Measurements from ENCODE around the gene IRX2.

IRX2 gene

DNA sequence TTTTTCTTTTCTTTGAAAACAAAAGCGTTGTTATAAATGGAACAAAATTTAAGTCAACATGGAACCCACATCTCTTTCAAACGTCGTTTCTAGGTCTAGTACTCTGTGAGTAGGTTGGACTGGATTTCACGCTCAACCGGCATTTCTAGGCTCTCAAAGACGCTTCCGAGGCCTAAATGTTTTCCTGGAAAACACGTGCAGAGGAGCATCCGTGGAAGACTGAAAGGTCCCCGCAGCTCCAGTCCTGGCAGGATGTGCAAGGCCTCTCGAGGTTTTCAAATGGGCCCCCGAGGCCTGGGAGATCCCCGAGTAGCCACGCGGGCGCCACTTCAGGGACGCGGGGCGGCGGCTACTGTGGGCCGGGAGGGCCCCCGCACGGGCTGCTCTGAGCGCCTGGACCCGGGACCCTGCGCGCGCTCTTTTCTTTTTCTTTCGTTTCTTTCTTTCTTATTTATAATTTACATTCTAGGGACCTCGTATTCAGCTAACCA lies 4.2 kb upstream of the IRX2 start:
- no peak for DNase-seq

GRCh38 chr5:2755076-2755680 lies 3.7 kb upstream of the IRX2 start:
- DNase-seq: no peak

DNA sequence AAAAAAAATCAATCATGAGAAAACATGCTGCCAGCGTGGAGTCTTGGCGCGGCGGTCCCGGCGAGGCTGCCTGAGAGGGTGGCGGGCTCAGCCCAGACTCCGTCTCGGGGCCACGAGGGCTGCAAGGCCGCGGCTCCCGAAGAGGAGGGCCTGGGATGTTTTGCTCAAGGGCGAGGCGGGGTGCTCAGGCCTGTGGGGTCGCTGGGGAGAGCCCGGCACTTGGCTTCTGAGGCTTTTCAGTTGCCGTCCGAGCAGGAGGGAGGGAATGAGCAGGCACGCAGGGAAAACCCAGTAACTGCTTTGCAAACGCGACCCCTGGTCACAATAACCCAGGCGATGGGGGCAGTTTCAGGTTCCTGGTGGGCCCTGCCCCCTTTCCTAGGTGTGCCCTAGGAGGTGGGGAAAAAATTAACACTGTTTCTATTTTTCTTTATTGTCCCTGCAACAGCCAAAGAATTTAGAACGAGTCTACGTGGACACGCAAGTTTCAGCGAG lies 3.2 kb upstream of the IRX2 start:
- DNase-seq: no peak

DNA sequence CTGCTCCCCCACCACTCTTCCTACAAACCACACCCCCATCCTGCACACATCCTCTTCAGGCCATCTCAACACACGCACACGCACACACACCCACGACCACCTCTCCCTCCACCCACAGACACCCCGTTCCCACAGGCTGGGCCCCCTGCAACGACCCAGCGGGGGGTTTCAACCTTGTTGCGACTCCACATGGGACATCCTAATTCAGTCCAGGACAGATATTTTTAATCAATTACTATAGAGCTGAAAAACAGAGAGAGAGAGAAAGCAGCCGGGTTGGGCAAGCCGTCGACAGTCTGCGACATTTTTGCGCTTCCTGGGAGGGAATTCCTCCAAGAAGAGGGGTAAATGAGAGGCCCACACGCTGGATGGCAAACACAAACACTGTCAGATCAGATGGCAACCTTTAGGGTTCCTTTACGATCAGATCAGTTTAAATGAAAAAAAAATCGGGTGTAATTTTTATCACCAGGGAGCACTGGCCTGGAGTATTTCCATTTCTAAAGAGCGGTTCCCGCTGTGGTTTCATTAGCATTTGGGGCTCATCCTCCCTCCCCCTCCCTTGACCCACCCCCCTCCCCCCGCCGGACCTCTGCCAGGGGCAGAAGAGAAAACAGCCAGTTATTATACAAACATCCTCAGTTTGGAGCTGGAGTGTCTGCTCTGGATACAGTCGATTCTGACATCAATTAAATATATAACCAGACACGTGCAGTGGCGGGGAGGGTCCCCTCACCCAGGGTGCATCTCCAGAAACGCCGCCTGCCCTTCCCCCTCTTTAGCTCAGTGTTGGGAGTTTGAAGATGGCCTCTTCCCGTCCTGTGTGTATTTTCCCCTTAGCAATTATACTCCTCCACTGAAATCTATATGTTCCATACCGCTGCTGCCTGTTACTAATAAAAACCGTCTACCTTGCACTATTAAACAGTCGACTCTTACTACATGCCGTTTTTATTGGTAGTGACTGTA lies 2.3 kb upstream of the IRX2 start:
- no peak for DNase-seq

- no peak for DNase-seq
These were observed 1.5 kb upstream of the IRX2 start for GRCh38 chr5:2752821-2753439.

DNA sequence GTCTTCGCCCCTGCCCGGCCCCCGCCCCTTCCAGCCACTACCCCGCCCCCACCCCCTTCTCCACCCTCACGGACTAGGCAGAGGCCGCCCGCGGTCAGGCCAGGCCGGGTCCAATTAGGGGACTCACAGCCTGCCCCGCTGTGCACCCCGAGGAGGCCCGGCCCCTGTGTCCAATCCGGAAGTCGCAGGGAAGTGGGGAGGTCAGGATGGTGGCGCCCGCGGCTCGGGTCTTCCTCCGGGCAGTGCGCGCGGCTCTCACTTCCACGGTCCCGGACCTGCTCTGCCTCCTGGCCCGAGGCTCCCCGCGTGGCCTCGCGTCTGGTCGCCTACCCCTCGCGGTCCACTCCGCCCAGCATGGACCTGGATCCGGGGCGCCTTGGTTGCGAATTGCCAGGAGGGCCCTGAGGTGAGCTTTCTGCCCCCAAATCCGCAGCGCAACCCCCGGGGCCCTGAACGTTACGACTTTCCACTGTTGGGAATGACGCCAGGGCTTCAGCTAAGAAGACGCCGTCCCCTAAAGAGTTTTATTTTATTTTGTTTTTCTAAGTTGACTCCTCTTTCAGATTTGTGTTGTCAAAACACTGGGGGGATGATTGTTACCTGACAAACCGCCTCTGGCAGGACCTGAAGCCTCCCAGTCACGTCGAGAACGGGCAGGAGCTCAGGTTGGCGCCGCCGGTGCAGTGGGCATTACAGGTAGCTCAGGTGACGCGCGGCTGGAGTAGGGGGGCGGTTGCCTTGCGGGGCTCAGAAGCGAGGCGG lies 763 bp upstream of the IRX2 start:
- no peak for DNase-seq

- no peak for DNase-seq
These were observed 566 bp downstream of the IRX2 start for GRCh38 chr5:2750758-2751464.

DNA sequence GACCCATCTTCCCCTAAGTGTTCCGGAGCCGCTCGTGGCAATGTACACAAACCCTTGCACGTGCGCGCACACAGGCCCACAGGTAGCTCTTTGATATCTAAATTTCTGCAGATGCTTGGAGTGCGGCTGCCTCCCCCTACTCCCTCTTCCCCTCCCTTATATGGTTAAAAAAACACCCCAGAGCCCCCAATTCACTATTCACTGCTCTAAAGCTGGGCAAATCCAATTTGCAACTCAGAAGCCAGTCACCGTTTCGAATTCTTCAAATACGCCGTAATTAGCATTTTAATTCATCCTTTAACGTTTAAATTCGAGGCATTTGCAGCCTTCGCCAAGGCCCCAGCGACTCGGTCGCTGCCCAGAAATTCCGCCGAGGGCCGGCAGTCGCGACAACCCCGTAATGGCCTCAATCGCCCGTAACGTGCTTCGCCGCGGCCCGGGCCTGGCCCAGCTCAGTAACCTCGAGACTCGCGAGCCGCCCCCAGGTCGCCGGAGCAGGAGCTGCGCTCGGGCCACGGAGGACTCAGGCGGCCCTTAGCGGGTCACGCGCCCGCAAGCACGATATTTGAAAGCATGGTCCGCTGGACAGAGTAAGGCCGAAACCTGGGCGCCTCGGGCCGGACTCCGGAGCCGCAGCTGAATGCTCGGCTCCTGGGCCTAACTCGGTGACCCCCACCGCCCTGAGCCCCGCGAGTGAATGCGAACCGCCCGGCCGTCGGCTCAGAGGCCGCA lies 1.3 kb downstream of the IRX2 start:
- DNase-seq: no peak

- DNase-seq: no peak
These were observed 1.9 kb downstream of the IRX2 start for GRCh38 chr5:2749514-2750025.

DNA sequence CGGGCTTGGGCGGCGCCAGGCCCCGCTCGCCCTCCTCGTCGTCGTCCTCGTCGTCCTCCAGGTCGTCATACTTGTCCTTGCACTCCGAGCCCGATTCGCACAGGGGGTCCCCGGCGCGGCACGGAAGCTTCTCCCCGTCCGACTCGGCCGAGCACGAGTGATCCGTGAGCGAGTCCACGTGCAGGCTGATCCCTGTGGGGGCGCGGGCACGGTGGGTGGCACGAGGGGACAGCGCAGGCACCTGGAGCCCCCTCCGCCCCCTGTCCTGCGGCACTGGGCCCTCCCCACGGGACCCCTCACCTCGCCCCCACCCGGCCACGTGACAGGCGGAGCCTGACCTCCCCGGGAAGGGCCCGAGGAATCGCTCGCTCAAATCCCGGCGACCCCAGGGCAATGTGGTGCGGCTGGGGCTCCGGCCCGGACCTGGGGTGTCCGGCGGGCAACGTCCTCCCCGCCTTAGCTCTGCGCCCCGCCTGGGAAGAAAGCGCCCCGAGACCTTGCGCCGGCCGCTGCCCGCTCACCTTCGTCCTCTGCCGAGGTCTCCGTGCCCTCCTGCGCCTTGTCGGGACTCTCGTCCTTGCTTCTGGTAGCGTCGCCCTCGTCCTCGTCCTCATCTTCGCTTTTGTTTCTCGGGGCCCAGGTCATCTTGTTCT lies 2.5 kb downstream of the IRX2 start:
- no peak for DNase-seq

DNA sequence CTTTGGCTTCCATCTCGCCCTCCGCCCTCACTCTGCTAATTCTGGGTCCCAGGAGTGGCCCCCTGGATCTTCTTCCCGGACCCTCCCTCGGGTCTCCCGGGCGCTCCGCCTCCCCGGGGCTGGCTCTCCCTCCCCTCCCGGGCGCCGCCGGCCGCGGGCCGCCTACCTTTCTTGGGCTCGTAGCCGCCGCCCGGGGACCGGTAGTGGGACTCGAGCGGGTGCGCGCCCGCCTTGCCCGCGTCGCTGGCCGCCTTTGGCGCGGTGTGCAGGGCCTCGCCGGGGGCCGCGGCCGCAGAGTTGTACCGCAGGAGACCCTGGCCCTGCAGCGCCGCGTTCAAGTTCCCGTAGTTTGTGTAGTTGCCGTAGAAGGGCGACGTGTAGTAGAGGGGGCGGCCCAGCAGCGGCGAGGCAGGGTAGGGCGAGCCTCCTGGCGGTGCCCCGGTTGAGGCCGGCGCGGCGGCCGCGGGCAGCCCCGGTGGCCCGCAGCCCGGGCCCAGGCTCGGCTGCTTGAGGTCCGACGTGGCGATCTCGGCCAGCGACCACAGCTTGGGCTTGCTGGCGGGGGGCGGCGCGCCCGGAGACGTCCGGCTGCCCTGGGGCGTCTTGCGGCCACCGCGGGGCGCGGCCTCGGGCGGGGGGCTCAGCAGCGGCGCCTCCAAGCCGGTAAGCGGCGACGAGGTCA lies 3.2 kb downstream of the IRX2 start:
- no peak for DNase-seq

GRCh38 chr5:2747363-2748162 lies 3.9 kb downstream of the IRX2 start:
- no peak for DNase-seq

- no peak for DNase-seq
These were observed 4.9 kb downstream of the IRX2 start for GRCh38 chr5:2746561-2747032.

DNA sequence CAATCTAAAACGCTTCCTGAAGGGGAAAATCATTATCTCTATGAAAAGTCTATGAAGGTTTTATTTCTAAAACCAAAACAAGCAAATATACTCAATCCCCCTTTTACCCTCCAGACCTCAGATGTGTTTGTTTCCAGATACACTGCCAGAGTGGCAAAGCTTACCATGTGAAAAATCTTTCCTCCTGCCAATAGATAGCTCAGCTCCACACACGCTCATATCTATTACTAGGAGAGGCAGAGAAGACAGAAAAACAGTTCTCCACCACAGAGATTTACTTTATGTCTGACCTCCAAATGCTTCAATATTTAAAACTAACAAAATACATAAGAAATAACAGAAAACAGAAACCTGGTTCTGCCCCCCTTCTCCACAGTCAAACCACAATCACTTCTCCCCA lies 7.0 kb downstream of the IRX2 start:
- no peak for DNase-seq

- no peak for DNase-seq
These were observed 8.4 kb downstream of the IRX2 start for GRCh38 chr5:2742921-2743679.

DNA sequence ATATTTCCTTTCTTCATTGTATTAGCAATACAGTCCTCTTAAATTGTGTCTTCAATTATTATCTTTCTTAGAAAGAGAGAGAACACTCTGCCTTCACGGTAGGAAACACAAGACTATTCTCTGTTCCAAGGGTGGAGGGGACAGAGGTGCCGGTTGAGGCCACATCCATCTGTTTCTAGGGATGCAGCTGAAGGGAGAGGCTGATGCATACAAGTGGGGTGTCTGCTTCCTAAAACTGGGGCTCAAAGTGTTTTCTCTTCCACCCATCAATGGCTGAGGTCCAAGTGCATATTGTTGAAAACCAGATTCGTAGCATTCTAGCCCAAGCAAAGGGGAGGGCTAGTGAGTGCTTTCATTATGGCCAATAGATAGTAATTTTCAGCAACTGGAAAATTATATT lies 9.5 kb downstream of the IRX2 start:
- DNase-seq: no peak

- DNase-seq: no peak
These were observed 10.5 kb downstream of the IRX2 start for GRCh38 chr5:2740876-2741555.

Measured in activated CD4-positive, alpha-beta T cell treated with anti-CD3 and anti-CD28 coated beads for 48 hours (primary cell).